Measurements from ENCODE around the gene TRIM25. TPM values are rescaled to one million over a fixed set of nuclear protein-coding genes. Genes with fewer than 3 reads are reported as not detected.
A peak's percentile ranks its signal among the peaks of the same experiment; 100 is the strongest.

TRIM25 gene
- total RNA-seq, 6 experiments from 2014 or later = 35.6 to 60.8 (median 49.8) TPM

DNA sequence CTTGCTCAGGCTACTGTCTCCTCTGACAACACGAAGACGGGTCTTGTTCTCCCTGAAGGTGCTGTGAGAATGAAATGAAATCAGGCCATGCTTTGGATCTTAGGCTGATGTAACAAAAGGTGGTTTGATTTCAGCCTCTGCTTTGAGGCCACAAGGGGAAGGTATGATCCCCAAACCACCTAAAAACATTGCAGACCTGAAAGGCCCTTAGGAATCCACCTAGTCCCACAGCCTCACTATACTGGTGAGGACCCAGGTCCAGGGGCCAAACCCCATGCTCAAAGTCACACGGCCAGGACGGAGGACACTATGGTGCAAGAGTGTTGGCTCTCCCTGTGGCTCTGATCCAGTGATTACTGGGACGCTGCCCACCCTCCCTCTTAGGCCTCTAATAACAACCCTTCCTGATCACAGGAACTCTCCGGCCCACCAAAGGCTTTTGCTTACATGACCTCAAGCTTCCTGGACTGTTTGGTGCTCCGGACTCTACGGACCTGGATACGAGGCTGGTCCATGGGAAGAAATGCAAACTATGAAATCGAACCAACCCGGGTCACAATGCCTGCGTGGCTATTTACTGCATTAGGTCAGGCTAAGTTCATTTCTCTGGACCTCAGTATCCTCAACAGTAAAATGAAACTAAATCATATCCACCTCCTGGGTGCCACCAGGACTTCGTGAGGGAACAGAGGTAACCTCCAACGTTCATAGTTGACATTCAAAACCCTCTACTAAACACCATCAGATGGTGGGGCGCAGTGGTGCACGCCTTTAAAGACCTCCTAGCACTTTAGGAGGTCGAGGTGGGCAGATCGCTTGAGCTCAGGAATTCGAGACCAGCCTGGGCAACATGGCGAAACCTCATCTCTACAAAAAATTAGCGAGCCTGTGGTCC lies 1.5 kb downstream of the TRIM25 start:
- Histone ChIP-seq H3K27me3 (no peaks in the 10 kb centered on the region), H3K36me3 (peaks cover 0 to 14% (median 4%) of the 10 kb centered on the region in 4 donors), H3K27ac (peak overlapping the region; percentile 87 to 94 (median 94)), H3K9me3 (no peaks in the 10 kb centered on the region), H3K4me1 (peaks cover 0 to 61% (median 22%) of the 10 kb centered on the region in 4 donors), H3K4me3 (peak overlapping the region; percentile 72 to 94 (median 82))
- ATAC-seq (peak; percentile 41 to 70 (median 52)), DNase-seq (peak; percentile 81 to 92 (median 91))
- 3% methylated on average over 14 of the region's 21 CpGs for WGBS (ENCODE audit: insufficient coverage, low coverage, low lambda C conversion rate, missing lambda C conversion rate)
- intact Hi-C loops (cut with DNase I) = no loop called here
- no peak for TF ChIP-seq CTCF (IDR thresholded peaks at IDR 0.05)
- peak; percentile 66 for TF ChIP-seq POLR2A (IDR thresholded peaks at IDR 0.05)

- peaks cover 5 to 31% (median 18%) of the 10 kb centered on the region in 4 donors for H3K36me3 ChIP-seq
- H3K4me1 ChIP-seq = peaks cover 0 to 62% (median 22%) of the 10 kb centered on the region in 4 donors
- TF ChIP-seq CTCF (IDR thresholded peaks at IDR 0.05) = no peak
- TF ChIP-seq POLR2A (IDR thresholded peaks at IDR 0.05) = no peak
- DNase-seq = peak in 1 of 3 donors; percentile 55
- H3K9me3 ChIP-seq = no peaks in the 10 kb centered on the region
- no peak for ATAC-seq
- WGBS (ENCODE audit: insufficient coverage, low coverage, low lambda C conversion rate, missing lambda C conversion rate) = 46% methylated on average over 3 of the region's 7 CpGs
- H3K27me3 ChIP-seq = no peaks in the 10 kb centered on the region
- H3K27ac ChIP-seq = peak overlapping the region; percentile 32 to 94 (median 58)
- H3K4me3 ChIP-seq = peak overlapping the region in 2 of 3 donors; percentile 9 to 82
- intact Hi-C loops (cut with DNase I) = no loop called here
These were observed 3.2 kb downstream of the TRIM25 start for GRCh38 chr17:56910509-56911235.

GRCh38 chr17:56909742-56910508 lies 3.9 kb downstream of the TRIM25 start:
- H3K9me3 ChIP-seq = no peaks in the 10 kb centered on the region
- H3K27ac ChIP-seq = peak overlapping the region; percentile 32 to 94 (median 58)
- no peak for TF ChIP-seq POLR2A (IDR thresholded peaks at IDR 0.05)
- TF ChIP-seq CTCF (IDR thresholded peaks at IDR 0.05) = no peak
- DNase-seq (peak; percentile 59 to 87 (median 82)), ATAC-seq (peak; percentile 42 to 63 (median 50))
- peaks cover 5 to 38% (median 22%) of the 10 kb centered on the region in 4 donors for H3K36me3 ChIP-seq
- H3K4me3 ChIP-seq = peak overlapping the region in 2 of 3 donors; percentile 9 to 18
- H3K4me1 ChIP-seq = peaks cover 0 to 55% (median 19%) of the 10 kb centered on the region in 4 donors
- 35% methylated on average over 4 of the region's 6 CpGs for WGBS (ENCODE audit: insufficient coverage, low coverage, low lambda C conversion rate, missing lambda C conversion rate)
- H3K27me3 ChIP-seq = no peaks in the 10 kb centered on the region
- intact Hi-C loops (cut with DNase I) = no loop called here

DNA sequence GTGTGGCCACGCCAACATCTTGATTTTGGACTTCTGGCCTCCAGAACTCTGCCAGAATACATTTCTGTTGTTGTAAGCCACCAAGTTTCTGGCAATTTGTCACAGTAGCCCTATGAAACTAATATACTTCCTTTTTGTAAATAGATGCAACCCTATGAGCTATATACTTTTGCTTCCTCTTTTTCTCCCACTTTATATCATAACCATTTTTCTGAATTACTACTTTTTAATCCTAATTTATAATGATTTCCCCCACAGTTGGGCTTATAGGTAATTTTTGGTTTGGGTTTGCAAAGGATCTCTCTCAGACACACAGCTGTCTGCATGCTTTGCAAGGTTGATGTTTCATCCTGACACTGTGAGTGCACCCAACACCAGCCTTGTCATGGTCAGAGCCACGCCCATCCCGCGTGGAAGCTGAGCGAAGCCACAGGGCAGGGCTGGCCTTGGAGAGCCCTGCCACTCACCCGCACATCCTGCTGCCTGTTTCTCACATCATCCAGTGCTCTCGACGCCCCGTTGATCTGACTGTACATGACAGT lies 5.8 kb downstream of the TRIM25 start:
- intact Hi-C loops (cut with DNase I) = no loop called here
- WGBS (ENCODE audit: insufficient coverage, low coverage, low lambda C conversion rate, missing lambda C conversion rate) = 34% methylated on average over 6 of the region's 9 CpGs
- peaks cover 0 to 52% (median 17%) of the 10 kb centered on the region in 4 donors for H3K4me1 ChIP-seq
- H3K27ac ChIP-seq = peak overlapping the region in 1 of 3 donors; percentile 33
- H3K27me3 ChIP-seq = no peaks in the 10 kb centered on the region
- no peaks in the 10 kb centered on the region for H3K9me3 ChIP-seq
- peaks cover 9 to 57% (median 36%) of the 10 kb centered on the region in 4 donors for H3K36me3 ChIP-seq
- DNase-seq = peak; percentile 61 to 79 (median 79)
- no peak overlapping the region for H3K4me3 ChIP-seq
- no peak for TF ChIP-seq POLR2A (IDR thresholded peaks at IDR 0.05)
- no peak for TF ChIP-seq CTCF (IDR thresholded peaks at IDR 0.05)
- ATAC-seq = peak in 3 of 4 donors; percentile 17 to 31 (median 29)

All from right lobe of liver (tissue), 6 donors.